SK-N-SH (cell line): ENCODE measurements around the gene FAM124A. TPM values are rescaled to one million over a fixed set of nuclear protein-coding genes. Genes with fewer than 3 reads are reported as not detected.

ENCODE experiments used
- CTCF ChIA-PET: fragments of 300-600, 350-600 bp; formaldehyde crosslinking; extraction: SDS; loops from one replicate; lab custom pipeline; 2021; lab: Yijun Ruan, JAX
- POLR2A ChIA-PET: fragments of 350-600 bp; sonication (Branson Sonifier 250); formaldehyde crosslinking; extraction: SDS; loops from one replicate; lab custom pipeline; 2020; ENCODE audit warnings: antibody characterized with exemption, inconsistent platforms; lab: Yijun Ruan, JAX
- DNase-seq: peaks from one replicate; pipeline ENCODE4 v3.0.0; 2012
- H2AFZ ChIP-seq: fragments of 200-600 bp; sonication (generic); 2 replicates; pipeline ENCODE4 v1.8.1; 2016; ENCODE audit warnings: antibody characterized with exemption, mild to moderate bottlenecking, low read depth
- H3F3A ChIP-seq: fragments of 200-600 bp; sonication (generic); replicated peaks from 2 replicates; pipeline ENCODE3; 2016; ENCODE audit warnings: antibody characterized with exemption, mild to moderate bottlenecking; ENCODE audit not compliant: insufficient read depth
- H3K27ac ChIP-seq, 2 experiments: fragments of 200-500 bp in 1 of 2; fragments of 200-600 bp in 1 of 2; sonication (Bioruptor generic) in 1 of 2; sonication (generic), shearing (Covaris generic) in 1 of 2; 2 replicates each; pipeline versions ENCODE4 v1.5.1 to v1.6.1; 2014 to 2016; ENCODE audit warnings: low read depth in 2 of 2, inconsistent platforms in 1 of 2, low read length in 1 of 2, mild to moderate bottlenecking in 1 of 2, mixed read lengths in 1 of 2
- H3K27me3 ChIP-seq: fragments of 200-600 bp; sonication (generic), shearing (Covaris generic); 2 replicates; pipeline ENCODE4 v1.6.1; 2016; ENCODE audit warnings: mixed run types; ENCODE audit not compliant: insufficient read depth
- H3K36me3 ChIP-seq, 2 experiments: fragments of 200-500 bp in 1 of 2; fragments of 200-600 bp in 1 of 2; sonication (Bioruptor generic) in 1 of 2; sonication (generic) in 1 of 2; replicated peaks in 1 of 2; 2 replicates each; pipeline versions ENCODE3 to v1.5.1; 2014 to 2016; ENCODE audit warnings: low read length in 1 of 2, mild to moderate bottlenecking in 1 of 2; ENCODE audit not compliant: insufficient read depth in 2 of 2, control insufficient read depth in 1 of 2
- H3K4me1 ChIP-seq, 2 experiments: fragments of 200-500 bp in 1 of 2; fragments of 200-600 bp in 1 of 2; sonication (Bioruptor generic) in 1 of 2; sonication (generic), shearing (Covaris generic) in 1 of 2; 2 replicates each; pipeline versions ENCODE4 v1.5.1 to v1.6.1; 2014 to 2016; ENCODE audit warnings: low read depth in 1 of 2, low read length in 1 of 2, mixed run types in 1 of 2; ENCODE audit not compliant: insufficient read depth in 2 of 2, control insufficient read depth in 1 of 2
- H3K4me2 ChIP-seq: fragments of 200-600 bp; sonication (generic), shearing (Covaris generic); 2 replicates; pipeline ENCODE4 v1.6.1; 2017; ENCODE audit warnings: mixed run types
- H3K4me3 ChIP-seq, 2 experiments: fragments of 200-500 bp in 1 of 2; fragments of 200-600 bp in 1 of 2; sonication (Bioruptor generic) in 1 of 2; sonication (generic), shearing (Covaris generic) in 1 of 2; 2 replicates each; pipeline versions ENCODE4 v1.5.1 to v1.8.1; 2014 to 2016; ENCODE audit warnings: low read depth in 2 of 2, inconsistent platforms in 1 of 2, low read length in 1 of 2, mild to moderate bottlenecking in 1 of 2, mixed read lengths in 1 of 2, moderate library complexity in 1 of 2
- H3K79me2 ChIP-seq: fragments of 200-600 bp; sonication (generic); 2 replicates; pipeline ENCODE4 v1.8.1; 2017; ENCODE audit warnings: mild to moderate bottlenecking; ENCODE audit not compliant: insufficient read depth
- H3K9ac ChIP-seq: fragments of 200-600 bp; sonication (generic); 2 replicates; pipeline ENCODE4 v1.6.1; 2017; ENCODE audit warnings: mixed run types
- H3K9me2 ChIP-seq: fragments of 200-600 bp; sonication (generic); 2 replicates; pipeline ENCODE4 v1.6.1; 2017; ENCODE audit warnings: mixed run types
- H3K9me3 ChIP-seq: fragments of 200-600 bp; sonication (generic); 2 replicates; pipeline ENCODE4 v1.6.1; 2017; ENCODE audit warnings: mixed run types, mild to moderate bottlenecking, moderate library complexity
- H4K20me1 ChIP-seq: fragments of 200-600 bp; sonication (generic); 2 replicates; pipeline ENCODE4 v1.6.1; 2017; ENCODE audit warnings: mild to moderate bottlenecking, mixed run types; ENCODE audit not compliant: insufficient read depth
- CHD2 ChIP-seq: fragments of 150-350 bp; IDR thresholded peaks from 2 replicates; pipeline ENCODE4 v1.6.1; 2018; ENCODE audit warnings: low read length; ENCODE audit not compliant: partially characterized antibody
- IRF3 ChIP-seq: fragments of 150-350 bp; IDR thresholded peaks from 2 replicates; pipeline ENCODE4 v1.6.1; 2016; ENCODE audit warnings: mild to moderate bottlenecking, low read depth, low read length
- MAX ChIP-seq: IDR thresholded peaks from 2 replicates; pipeline ENCODE4 v1.4.0; 2012; ENCODE audit warnings: low read depth
- MEF2A ChIP-seq: IDR thresholded peaks from 2 replicates; pipeline ENCODE4 v1.4.0; 2012; ENCODE audit warnings: low read depth, borderline replicate concordance
- NRF1 ChIP-seq: IDR thresholded peaks from 2 replicates; pipeline ENCODE4 v1.6.1; 2012; ENCODE audit warnings: low read depth, mild to moderate bottlenecking, low read length
- RCOR1 ChIP-seq: fragments of 150-350 bp; IDR thresholded peaks from 2 replicates; pipeline ENCODE4 v1.6.1; 2017; ENCODE audit warnings: antibody characterized with exemption, low read length
- REST ChIP-seq: IDR thresholded peaks from 2 replicates; pipeline ENCODE4 v1.6.1; 2012; ENCODE audit warnings: mild to moderate bottlenecking, low read depth, low read length, moderate library complexity
- RXRA ChIP-seq: IDR thresholded peaks from 2 replicates; pipeline ENCODE4 v1.4.0; 2012; ENCODE audit warnings: low read depth, mild to moderate bottlenecking, borderline replicate concordance
- SMC3 ChIP-seq: IDR thresholded peaks from 2 replicates; pipeline ENCODE4 v1.6.1; 2012; ENCODE audit warnings: low read depth, low read length, improper control_type of control experiment
- TCF12 ChIP-seq: IDR thresholded peaks from 2 replicates; pipeline ENCODE4 v1.4.0; 2012
- WGBS: methylation state at CpG from one replicate; pipeline ENCODE4 v1.1.6; 2017; ENCODE audit warnings: low lambda C conversion rate; 5-methylcytosine and 5-hydroxymethylcytosine counted together
- polyA plus RNA-seq, 3 experiments: library from polyadenylated mRNA; depleted of rRNA; stranded (reverse); fragments of >200 nt; gene quantifications; 2 replicates each; pipeline ENCODE4 v1.2.3, GENCODE V29; 2012

Gene FAM124A
- polyA plus RNA-seq, 1 of the 3 experiments (the other 2 are of a cell fraction), result 1.5 TPM

- CTCF ChIA-PET, result interaction anchor here (1.8 to 2.5 kb wide), 3 partner anchors 10 to 35 kb away, joined by 6 to 15 read pairs (median 8); no protein-coding TSS in a partner anchor
- Histone ChIP-seq H3F3A (no peaks in the 10 kb centered on the region), H3K9ac (no peak overlapping the region), H4K20me1 (no peaks in the 10 kb centered on the region), H3K9me2 (no peaks in the 10 kb centered on the region), H3K36me3 (no peaks in the 10 kb centered on the region), H3K4me3 (no peak overlapping the region), H2AFZ (no peak overlapping the region), H3K79me2 (no peaks in the 10 kb centered on the region), H3K9me3 (no peaks in the 10 kb centered on the region), H3K4me1 (peaks cover 0 to 12% of the 10 kb centered on the region in 2 experiments; a peak in 2 of 4 replicates), H3K27ac (no peak overlapping the region), H3K27me3 (no peaks in the 10 kb centered on the region), H3K4me2 (no peak overlapping the region)
- WGBS, result 93% methylated on average over 3 of the region's 31 CpGs
- DNase-seq, result no peak
- no peak for TF ChIP-seq IRF3
- TF ChIP-seq RXRA, result no peak
- no peak for TF ChIP-seq TCF12
- TF ChIP-seq REST, result no peak
- no peak for TF ChIP-seq MAX
- TF ChIP-seq SMC3, result no peak
- TF ChIP-seq NRF1, result no peak
- POLR2A ChIA-PET, result no interaction called here
These were observed 29.3 kb downstream of the FAM124A start for GRCh38 chr13:51251480-51251879.

GRCh38 chr13:51252954-51253532 lies 30.8 kb downstream of the FAM124A start:
- H3K4me3 ChIP-seq, result no peak overlapping the region
- no peaks in the 10 kb centered on the region for H3F3A ChIP-seq
- DNase-seq, result no peak
- WGBS, result 62% methylated on average over 4 of the region's 4 CpGs
- POLR2A ChIA-PET, result no interaction called here
- no peaks in the 10 kb centered on the region for H3K79me2 ChIP-seq
- H3K9me2 ChIP-seq, result no peaks in the 10 kb centered on the region
- H4K20me1 ChIP-seq, result no peaks in the 10 kb centered on the region
- no peaks in the 10 kb centered on the region for H3K9me3 ChIP-seq
- H3K27ac ChIP-seq, result no peak overlapping the region
- H3K4me2 ChIP-seq, result no peak overlapping the region
- no peak overlapping the region for H3K9ac ChIP-seq
- H2AFZ ChIP-seq, result no peak overlapping the region
- H3K36me3 ChIP-seq, result no peaks in the 10 kb centered on the region
- TF ChIP-seq TCF12 (no peak), CHD2 (no peak), RCOR1 (no peak), MEF2A (no peak), NRF1 (no peak)
- no peaks in the 10 kb centered on the region; a peak in 2 of 4 replicates for H3K4me1 ChIP-seq
- CTCF ChIA-PET, result interaction anchor here (1.8 kb wide), 1 partner anchor 33 kb away, joined by 15 read pairs; no protein-coding TSS in a partner anchor
- H3K27me3 ChIP-seq, result no peaks in the 10 kb centered on the region
